ENCODE data around the gene LAMC1.
"Not testable (repeated sequence)": the region's sequence is repeated elsewhere in the genome, so short reads cannot be mapped to it uniquely, and the experiment has no call there.

LAMC1 gene

GRCh38 chr1:183110326-183110880, 87.2 kb downstream of the LAMC1 start:
- DNase-seq = no peak

DNA sequence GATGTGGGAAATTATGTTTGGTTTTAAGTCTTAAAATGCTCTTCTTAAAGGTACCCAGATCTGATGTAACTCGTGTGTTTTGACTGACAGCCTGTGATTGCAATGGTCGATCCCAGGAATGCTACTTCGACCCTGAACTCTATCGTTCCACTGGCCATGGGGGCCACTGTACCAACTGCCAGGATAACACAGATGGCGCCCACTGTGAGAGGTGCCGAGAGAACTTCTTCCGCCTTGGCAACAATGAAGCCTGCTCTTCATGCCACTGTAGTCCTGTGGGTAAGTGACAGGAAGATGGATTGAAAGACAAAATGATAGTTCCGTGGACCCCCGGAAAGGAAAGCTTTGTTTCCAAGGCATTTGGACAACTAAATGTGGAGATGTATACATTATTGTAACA, 91.2 kb downstream of the LAMC1 start:
- DNase-seq = no peak

- no peak for DNase-seq
These were observed 93.2 kb downstream of the LAMC1 start for GRCh38 chr1:183116416-183116815.

DNA sequence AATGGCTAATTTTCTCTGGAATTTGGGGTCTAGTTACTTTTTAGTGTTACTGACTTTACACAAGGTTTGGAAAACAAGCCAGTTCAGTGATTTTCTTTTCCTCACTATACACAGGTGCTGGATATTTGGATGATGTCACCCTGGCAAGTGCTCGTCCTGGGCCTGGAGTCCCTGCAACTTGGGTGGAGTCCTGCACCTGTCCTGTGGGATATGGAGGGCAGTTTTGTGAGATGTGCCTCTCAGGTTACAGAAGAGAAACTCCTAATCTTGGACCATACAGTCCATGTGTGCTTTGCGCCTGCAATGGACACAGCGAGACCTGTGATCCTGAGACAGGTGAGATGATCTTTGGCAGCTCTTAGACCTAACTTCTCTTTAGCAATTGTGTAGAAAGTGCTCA, 98.4 kb downstream of the LAMC1 start:
- no peak for DNase-seq

- DNase-seq = peak; percentile 92
These were observed 101.0 kb downstream of the LAMC1 start for GRCh38 chr1:183124259-183124658.

GRCh38 chr1:183125279-183125999, 102.2 kb downstream of the LAMC1 start:
- no peak for DNase-seq

- DNase-seq = no peak
These were observed 102.8 kb downstream of the LAMC1 start for GRCh38 chr1:183126000-183126366.

DNA sequence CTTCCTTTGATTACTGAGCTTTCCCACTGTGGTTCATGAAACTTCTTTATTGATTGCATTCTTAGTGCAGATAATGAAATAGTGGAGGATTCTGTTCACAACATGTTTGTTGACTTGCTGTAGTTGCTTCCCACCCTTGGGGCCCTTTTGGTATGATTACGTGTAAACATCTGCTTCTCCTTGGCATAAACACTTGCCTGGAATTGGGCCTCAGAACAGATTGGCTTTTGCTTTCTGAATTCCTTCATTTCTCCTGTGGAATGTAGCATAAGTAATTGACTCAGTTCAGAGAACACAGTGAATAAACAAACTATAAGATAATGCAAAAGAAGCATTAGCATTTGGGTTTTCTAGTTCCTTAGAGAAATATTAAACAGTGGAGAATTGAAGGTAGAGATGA, 103.3 kb downstream of the LAMC1 start:
- DNase-seq = no peak

GRCh38 chr1:183129921-183130690, 106.9 kb downstream of the LAMC1 start:
- DNase-seq = no peak

DNA sequence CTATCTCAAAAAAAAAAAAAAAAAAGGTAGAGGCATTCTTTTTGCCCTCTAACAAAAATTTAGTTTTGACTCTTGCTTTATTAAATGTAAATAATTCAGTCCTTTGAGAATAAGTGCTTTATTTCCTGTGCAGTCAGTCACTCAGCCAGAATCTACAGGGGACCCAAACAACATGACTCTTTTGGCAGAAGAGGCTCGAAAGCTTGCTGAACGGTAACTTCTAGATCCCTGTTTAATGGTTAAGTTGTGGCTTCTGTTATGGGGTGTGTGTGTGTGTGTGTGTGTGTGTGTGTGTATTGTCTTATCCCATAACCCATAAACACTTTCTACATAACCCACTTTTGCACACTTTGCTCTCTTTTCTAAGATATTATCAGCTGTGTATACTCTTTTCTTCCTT, 107.9 kb downstream of the LAMC1 start:
- no peak for DNase-seq

- no peak for DNase-seq
These were observed 112.1 kb downstream of the LAMC1 start for GRCh38 chr1:183135336-183135735.

DNA sequence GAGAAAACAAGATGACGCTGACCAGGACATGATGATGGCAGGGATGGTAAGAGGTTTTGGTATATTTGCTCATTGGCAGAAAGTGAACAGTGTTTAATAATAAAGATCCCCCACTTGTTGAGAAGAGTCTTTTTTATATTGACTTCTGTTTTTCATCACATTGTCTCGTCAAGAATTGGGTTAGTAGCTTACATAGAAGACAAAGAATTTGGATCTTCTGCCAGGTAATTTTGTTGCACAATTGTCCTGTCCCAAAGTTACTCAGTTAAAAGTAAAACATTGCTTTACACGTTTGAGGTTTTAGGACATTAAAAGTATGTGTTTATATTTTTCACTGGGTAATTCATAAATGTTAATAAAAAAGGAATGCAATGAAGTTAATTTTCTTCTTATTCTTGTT, 114.6 kb downstream of the LAMC1 start:
- DNase-seq = no peak

- DNase-seq = no peak
These were observed 115.1 kb downstream of the LAMC1 start for GRCh38 chr1:183138301-183138700.

- DNase-seq = no peak
These were observed 116.2 kb downstream of the LAMC1 start for GRCh38 chr1:183139281-183139942.

GRCh38 chr1:183140633-183141032, 117.4 kb downstream of the LAMC1 start:
- DNase-seq = no peak

GRCh38 chr1:183142171-183142570, 119.0 kb downstream of the LAMC1 start:
- DNase-seq = no peak

DNA sequence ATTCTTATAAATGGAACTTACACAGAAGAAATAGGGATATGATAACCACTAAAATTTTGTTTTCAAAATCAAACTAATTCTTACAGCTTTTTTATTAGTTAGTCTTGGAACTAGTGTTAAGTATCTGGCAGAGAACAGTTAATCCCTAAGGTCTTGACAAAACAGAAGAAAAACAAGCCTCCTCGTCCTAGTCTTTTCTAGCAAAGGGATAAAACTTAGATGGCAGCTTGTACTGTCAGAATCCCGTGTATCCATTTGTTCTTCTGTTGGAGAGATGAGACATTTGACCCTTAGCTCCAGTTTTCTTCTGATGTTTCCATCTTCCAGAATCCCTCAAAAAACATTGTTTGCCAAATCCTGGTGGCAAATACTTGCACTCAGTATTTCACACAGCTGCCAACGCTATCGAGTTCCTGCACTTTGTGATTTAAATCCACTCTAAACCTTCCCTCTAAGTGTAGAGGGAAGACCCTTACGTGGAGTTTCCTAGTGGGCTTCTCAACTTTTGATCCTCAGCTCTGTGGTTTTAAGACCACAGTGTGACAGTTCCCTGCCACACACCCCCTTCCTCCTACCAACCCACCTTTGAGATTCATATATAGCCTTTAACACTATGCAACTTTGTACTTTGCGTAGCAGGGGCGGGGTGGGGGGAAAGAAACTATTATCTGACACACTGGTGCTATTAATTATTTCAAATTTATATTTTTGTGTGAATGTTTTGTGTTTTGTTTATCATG, 120.5 kb downstream of the LAMC1 start:
- DNase-seq = no peak

- DNase-seq = no peak
These were observed 121.5 kb downstream of the LAMC1 start for GRCh38 chr1:183144752-183145151.

GRCh38 chr1:183147735-183148134, 124.5 kb downstream of the LAMC1 start:
- DNase-seq = no peak

- DNase-seq = no peak
These were observed 125.4 kb downstream of the LAMC1 start for GRCh38 chr1:183148599-183148998.

- no peak for DNase-seq
These were observed 126.1 kb downstream of the LAMC1 start for GRCh38 chr1:183149273-183149672.

DNA sequence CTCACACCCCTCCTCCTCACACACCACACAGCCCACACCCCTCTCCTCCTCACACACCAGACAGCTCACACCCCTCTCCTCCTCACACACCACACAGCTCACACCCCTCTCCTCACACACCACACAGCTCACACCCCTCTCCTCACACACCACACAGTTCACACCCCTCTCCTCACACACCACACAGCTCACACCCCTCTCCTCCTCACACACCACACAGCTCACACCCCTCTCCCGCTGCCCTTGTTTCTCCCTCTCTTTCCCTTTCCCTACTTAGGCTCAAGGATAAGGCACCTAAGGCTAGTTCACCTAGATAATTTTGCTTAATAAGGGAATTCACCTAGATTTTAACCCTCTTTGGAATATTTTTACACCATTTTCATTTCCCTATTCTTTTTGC, 126.8 kb downstream of the LAMC1 start:
- DNase-seq = not testable (repeated sequence)

DNA sequence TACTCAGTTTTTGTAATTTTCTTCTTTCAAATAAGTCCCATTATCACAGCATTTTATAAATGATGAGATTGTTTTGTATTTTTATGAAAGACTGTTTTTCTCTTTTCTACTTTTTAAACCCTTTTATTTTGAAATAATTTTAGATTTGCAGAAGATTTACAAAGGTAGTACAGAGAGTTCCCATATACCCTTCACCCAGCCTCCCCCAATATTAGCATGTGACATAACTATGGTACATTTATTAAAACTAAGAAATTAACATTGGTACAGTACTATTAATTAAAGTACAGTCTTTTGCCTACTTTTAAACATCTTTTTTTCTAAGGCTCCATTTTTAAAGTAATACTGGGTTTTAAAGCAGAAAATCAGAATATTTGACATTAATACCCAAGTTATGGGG, 127.2 kb downstream of the LAMC1 start:
- DNase-seq = no peak
